ENCODE results near the gene STK24. TPM values are rescaled to one million over a fixed set of nuclear protein-coding genes. Genes with fewer than 3 reads are reported as not detected.
"Not testable (repeated sequence)": the region's sequence is repeated elsewhere in the genome, so short reads cannot be mapped to it uniquely, and the experiment has no call there.

Gene STK24
- total RNA-seq, 1 experiment from 2014 or later, result 93.2 TPM

DNA sequence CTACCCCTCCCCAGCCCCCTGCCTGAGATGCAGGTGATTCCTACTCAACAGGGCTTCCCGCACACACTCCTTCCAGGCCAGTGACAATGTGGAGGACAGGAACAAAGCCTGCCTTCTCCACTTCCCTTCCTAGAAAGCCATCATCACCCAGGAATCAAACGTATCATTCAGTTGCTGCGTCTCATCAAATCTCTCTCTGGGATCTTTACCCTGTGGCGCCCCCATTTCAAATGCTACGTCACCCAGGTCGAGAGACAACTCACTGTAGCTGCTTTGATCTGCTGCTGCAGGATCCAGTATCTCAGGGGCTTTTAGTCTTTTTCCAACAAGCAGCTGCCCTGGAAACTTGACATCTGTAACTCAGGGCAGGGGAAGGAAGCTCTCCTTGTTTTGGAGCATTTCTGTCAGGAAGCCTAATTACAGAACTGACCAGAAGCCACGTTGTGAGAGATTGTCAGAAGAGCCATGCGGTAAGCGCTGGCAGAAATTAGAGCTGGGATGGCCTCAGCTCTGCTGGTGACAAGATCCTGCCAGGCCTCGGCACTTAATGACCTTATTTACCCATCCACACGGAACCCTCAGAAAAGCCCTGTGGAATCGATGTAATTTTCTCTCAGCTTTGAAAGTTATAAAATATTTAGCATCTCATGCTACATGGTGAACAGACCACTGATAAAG, 140.5 kb downstream of the STK24 start:
- no peak for DNase-seq (ENCODE audit: low read depth)

DNA sequence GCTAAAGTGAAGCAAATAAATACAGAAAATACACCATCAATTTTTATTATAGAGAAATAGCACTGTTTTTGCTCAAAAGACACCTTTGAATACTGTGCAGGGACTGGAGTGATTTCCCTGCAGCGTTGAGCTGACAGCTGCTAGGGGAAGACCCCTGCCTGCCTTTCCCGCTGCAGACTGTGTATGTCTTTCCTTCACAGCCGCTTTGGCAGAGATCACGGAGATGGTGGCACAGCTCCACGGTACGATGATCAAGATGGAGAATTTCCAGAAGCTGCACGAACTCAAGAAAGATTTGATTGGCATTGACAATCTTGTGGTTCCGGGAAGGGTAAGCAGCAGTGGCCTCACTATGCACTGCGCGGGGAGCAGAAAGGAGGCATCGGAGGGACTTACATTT, 141.5 kb downstream of the STK24 start:
- no peak for DNase-seq (ENCODE audit: low read depth)

DNA sequence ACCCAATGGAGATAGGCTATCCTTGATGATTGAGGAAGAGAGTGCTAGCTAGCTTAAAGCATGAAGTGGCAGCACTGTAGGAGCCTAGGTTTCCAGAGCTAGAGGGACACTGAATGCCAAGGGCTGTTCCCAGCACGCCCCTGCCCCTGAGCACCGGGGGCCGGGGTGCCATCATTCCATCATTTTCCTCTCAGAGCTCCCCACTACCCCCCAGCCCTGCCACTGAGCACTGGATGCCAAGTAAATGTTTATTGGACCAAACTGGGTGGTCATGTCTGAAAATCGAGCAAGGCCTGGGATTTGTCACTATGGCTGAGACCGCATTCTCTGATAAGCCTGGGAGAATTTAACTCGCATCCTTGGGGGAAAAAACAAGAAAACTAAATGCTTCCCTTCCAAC, 142.8 kb downstream of the STK24 start:
- DNase-seq (ENCODE audit: low read depth), result no peak

DNA sequence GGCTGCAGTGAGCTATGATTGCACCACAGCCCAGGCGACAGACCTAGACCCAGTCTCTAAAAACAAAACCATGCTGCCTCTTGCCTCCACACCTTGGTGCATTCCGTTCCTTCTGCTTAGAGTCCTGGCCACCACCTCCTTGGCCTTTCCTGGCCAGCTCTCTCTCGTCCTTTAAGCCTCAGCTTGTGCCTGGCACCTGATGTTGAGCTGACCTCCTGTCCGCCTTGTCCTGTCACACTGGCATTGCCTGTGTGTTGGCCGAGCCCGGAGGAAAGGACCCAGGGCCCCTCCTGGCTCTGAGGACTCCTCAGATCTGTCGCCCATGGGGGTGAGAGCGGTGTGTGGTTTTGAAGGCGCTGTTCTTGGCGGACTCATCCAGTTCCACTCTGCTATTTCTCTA, 143.3 kb downstream of the STK24 start:
- DNase-seq (ENCODE audit: low read depth), result no peak

DNA sequence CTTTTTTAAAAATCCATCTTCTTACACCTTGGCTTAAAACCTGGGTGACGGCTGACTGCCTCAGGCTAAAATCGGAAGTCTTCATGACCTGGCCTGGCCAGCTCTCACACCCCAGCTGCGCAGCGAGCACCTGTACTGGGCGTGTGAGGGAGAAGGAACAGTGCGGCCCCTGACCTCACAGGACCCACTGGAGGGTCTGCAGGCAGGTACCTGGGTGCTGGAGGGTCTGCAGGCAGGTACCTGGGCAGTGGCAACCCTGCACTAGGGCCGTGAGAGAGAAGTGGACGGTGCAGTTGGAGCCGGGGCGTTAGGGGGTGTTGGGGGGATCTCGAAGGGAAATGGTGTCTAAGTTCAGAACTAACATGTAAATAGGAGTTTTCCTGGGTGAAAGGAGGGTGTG, 144.3 kb downstream of the STK24 start:
- no peak for DNase-seq (ENCODE audit: low read depth)

DNA sequence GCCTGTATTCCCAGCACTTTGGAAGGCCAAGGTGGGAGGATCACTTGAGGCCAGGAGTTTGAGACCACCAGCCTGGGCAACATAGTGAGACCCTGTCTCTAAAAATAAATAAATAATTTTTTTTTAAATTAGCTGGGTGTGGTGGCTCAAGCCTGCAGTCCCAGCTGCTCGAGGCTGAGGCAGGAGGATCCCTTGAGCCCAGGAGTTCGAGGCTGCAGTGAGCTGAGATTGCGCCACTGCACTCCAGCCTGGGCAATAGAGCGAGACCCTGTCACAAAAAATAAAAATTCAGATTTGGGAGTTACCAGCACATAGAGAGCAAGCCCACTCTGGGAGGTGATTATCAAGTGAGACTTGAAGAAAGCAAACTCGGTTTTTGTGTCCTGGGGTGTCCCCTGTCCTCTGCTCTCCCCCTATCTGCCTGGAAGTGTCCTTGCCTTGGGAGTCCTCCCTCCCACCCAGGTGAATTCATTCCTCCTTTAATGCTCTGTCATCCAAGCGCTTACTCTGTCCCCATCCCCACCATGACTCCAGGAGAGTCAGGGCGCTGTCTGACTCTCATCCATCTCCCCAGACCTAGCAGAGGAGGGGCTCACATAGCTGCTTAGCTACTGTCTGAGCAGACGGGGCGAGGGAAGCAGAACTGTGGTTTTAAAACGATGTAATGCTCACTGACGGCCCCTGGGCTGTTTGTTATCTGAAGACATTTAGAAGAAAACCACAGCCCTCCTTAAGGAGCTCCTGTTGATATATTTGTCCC, 146.8 kb downstream of the STK24 start:
- no peak for DNase-seq (ENCODE audit: low read depth)

DNA sequence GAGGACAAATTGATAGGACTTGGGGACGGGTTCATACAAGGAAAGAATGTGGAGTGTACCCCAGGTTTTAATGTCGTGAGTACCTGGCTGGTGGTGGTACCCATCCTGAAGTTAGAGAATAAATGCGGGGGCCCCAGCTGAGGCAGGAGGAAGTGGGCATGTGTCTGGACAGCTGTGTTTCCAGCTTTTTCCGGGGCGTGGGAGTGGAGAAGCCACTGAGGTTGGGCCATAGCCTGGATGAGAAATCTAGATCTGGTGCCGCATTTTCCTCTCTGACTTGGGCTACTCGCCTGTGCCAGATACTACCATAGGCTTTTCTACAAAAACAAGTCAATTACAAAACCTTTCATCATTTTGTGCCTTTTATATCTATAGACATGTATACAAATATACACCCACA, 147.4 kb downstream of the STK24 start:
- DNase-seq (ENCODE audit: low read depth), result no peak

DNA sequence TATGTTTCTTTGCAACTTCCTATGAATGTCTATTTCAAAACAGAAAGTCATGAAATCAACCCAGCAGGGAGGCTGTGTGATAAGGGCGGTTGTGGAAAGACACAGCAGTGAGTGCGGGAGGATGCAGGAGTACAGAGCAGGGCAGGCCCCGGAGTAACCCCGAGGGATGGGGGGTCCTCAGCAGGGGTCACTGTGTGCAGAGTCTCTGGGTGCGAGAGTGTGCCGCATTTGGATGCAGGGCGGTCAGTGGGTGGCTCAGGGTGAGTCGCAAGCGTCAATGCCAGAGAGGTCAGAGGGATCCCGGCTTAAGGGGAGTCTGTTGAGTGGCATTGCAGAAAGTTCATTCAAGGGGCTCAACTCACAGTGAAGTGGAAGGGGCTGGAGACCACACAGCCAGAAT, 147.8 kb downstream of the STK24 start:
- DNase-seq (ENCODE audit: low read depth), result no peak

DNA sequence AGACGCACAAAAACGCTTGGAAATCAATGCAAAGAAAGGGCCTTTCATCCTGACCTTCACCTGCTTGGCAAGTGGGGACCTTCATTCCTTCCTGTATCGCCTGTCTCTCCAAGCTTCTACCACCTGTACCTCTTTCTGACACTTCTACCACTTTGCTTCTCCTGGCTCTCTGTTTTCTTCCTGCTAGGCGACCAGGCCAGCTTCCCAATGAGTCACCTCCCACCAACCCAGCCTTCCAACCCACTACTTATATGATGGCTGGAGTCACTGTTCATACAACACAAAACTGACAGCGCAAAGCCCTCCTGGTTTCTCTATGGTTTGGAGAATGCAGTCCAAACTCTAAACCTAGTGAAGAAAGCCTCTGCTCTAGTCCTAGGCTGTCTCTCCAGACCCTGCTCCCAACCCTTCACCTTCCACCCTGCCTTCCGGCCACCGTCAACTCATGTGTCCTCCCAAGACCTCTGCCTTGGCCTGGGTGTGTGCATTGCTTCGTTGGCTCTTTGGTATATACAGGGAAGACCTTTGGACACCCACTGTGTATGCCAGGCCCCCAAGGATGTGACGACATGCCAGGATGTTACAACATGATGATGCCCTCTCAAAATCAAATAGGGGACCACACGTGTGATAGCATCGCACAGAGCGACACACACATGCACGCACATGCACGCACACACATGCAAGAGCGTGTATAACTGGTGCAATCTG, 148.5 kb downstream of the STK24 start:
- peak; percentile 52 for DNase-seq (ENCODE audit: low read depth)

DNA sequence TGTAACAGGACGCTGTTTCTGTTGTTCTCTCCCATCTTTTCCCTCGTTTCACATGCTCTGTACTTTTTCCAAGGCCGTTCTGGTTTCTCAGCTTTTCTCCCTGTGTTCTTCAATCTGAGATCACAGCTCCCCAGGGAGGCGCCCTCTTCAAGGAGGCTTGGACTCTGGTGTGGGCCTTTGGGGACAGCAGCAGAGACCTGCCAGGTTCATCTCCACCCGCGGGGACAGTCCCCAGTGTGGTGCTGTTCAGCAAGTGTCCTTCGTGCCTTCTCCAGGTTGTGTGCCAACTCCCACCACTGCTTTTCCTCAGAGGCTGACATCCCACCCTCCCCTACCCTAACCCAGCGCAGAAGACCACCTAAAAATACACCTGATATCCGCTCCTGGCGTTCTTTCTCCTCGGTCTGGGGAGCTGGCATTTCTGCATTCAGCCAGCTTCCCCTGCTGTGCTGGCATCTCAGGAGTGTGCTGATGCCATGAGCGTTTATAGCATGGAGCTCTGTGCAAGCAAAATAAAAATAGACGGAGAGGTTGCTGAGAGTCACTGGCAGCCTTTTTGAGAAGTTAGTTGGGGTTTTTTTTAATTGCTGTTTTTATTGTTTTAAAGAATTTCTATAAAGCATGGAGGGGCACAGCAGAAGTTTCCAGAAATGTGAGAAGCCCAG, 149.4 kb downstream of the STK24 start:
- no peak for DNase-seq (ENCODE audit: low read depth)

DNA sequence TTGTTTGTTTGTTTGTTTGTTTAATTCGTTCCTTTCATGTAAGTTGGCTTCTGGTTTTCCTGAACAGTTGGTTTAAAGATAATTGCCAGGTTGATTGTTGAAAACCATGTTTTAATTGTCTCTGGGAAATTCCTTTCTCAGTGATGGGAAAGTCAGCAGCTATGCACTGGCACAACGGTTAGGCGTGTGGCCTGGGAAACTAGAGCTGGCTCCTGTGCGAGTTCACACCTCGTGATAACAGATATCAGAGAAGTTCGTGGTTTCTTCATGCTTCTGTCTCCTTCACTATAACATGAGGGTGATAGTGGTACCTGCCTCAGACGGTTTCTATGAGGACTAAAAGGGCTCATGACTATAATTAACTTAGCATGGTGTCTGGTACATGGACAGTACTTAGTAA, 153.5 kb downstream of the STK24 start:
- DNase-seq (ENCODE audit: low read depth), result no peak

DNA sequence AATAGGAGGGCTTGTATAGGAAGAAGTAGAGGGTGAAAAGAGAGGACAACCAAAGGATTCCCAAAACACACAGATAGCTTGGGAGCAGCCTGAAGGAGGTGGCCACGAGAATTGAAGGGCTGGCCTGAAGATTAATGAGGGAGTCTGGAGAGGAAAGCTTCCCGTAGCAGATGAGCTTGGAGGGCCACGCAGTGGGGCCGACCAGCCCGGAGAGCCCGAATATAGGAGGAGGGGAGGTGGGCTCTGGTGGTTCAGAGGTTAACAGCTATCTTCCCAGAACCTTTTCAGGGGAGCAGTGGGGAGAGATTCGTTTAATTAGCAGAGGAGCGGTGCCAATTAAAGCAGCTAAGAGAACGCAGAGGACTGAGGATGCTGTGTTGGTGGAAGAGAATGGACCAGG, 154.9 kb downstream of the STK24 start:
- DNase-seq (ENCODE audit: low read depth), result no peak

DNA sequence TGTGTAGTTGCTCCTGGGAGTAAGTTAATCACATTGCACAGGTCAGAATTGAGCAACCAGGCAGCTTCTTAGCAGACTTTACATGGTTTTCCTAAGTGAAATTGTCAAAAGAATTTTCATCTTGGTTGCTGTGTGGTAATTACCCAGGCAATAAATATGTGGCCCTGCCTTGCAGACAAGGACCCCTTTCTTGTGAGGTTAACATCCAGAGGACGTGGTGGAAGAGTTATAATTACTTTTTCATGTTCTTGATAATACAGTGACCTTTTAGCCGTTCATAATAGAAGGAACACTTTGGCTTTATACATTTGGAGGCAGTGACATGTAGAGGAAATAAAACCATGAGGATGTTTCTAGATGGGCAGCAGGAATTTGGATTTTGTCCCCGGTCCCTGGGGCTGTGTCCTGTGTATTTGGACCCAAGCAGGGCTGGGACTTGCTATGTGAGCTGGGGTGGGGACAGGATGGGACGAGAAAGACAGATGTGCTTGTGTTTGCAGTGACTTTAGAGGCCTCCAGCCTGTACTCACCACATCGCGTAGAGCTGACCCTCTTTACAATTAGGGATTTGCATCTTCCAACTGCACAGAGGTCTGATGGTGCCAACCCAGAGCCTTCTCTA, 156.2 kb downstream of the STK24 start:
- DNase-seq (ENCODE audit: low read depth), result no peak

DNA sequence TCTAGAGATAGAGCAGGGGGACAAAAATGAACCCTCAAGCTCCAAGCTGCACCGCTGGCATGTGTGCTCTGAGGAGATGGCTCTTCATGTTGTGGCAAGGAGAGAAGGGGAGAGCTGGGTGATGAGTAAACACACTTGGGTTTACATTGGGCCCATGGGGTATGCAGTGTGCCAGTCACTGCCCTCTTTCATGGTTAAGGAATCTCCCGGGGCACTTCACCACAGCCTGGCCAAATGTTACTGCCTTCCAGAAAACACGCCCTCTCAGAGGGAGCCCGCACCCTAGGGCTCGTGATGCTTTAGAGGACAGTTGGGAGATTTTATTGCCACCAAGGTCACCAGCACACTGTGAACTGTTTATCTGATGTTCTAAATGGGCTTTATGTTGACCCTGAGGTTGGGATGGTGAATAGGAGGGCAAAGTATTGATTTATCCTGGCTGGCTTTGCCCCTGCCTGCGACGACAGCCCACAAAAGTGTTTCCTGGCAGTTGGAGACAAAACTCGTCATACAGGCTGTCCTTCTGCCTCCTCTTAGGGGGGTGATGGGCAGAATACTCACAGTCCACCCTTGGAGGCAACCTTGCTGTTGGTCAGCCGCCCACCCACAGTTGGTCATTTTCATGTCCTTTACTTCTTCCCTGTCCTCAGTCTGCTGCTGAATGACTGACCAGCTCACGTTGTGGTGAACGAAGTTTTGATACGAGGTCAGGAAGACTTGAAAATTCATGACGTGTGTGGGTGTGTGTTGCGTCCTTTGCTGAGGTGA, 156.9 kb downstream of the STK24 start:
- DNase-seq (ENCODE audit: low read depth), result no peak

DNA sequence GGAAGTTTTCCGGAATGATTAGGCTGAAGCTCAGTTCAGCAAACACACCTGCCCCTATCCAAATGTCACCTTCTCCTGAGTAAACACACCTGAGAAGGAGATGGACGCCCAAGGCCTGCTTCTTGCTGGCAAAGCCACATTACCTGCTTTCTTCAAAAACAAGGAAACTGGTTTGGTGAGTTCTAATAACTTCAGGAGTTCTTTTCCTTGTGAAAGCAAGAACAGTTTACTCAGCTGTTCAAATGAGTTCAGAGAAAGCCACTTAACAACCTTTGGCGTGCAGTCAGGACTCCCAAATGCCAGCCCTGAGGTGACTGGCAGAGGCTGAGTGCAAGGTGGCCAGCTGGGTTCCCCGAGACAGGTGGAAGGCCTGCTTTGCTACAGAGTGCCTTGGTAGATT, 160.5 kb downstream of the STK24 start:
- no peak for DNase-seq (ENCODE audit: low read depth)

DNA sequence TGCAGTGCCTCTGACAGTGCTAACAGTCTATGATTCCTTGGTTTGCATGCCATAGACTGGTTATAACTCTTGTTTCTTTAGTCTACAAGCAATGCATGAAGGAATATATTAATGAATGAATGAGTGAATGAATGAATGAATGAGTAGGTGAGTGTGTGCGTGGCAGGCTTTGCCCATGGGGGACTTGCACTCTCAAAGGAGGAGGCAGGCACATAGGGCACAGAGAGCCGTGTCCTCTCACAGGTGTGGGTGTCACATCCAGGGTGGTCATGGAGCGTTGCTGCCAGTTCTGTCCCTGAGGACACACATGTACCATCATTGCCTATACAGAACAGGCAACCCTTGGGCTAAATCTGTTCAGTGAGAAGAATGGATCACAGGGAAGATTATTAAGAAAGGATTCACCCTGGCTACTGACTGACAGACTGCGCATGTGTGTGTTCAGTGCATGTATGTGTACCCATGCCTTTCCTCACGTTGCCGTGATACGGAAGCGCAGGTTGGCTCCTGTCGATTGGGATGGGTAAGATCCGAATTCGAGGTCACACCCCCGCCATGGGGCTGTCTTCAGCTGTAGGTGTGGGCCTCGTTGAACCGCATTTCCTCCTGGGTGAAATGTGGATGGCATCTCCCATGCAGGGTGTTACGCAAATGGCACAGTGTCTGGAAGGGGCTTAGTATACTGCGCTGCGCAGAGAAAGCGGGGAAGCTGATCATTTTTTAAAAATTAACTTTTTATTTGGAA, 161.4 kb downstream of the STK24 start:
- DNase-seq (ENCODE audit: low read depth), result no peak

DNA sequence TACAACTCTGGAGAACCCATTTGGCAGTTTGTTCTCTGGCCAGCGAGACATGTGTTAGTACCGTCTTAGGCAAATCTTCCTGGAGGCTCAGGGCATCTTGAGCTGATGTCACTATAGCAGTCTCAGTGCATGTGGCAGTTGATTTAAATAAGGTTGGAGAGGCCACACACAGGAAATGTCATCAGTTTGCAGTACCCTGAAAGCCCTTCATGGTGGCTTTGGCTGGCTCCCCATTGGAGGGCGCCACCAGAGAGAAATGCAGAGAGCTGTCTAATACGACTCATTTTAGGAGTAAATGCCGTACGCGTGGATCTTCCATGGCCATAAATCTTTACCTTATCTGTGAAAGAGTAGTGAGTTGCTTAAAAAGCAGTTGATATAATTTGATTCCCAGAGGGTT, 163.1 kb downstream of the STK24 start:
- no peak for DNase-seq (ENCODE audit: low read depth)

DNA sequence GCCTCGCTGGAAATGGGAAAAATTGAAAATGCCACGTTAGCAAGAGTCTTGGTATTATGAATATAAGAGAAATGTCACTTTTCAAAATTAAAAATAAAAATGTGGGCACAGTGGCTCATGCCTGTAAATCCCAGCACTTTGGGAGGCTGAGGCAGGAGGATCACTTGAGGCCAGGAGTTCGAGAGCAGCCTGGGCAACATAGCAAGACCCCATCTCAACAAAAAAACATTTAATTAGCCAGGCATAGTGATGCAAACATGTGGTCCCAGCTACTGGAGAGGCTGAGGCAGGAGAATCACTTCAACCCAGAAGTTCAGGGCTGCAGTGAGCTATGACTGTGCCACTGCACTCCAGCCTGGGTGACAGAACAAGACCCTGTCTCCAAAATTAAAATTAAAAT, 163.6 kb downstream of the STK24 start:
- DNase-seq (ENCODE audit: low read depth), result not testable (repeated sequence)

DNA sequence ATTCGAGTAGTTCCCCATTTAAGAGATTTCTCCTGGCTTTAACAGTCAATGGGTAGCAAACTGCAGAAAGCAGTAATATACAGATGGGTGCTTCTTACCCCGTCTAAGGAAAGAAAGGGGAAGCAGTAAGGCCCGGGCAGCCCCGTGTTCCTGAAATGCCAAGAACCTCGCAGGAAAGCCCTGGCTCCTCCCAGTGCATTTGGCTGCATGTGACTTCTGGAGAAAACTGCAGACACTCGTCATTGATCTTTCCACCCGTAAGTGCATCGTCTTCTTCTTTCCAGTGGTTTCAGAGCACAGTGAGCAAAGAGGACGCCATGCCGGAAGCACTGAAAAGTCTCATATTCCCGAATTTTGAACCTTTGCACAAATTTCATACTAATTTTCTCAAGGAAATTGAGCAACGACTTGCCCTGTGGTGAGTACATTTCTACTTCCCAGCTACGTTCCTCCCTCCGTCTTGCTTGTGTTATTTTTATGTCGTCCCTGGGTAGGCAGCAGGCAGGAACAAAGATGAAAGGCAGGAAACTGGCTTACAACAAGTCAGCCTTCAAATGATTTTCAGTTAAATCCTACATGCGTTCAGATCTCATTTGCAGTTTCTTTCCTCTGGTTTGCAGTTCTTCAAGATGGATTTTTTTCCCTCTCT, 165.2 kb downstream of the STK24 start:
- no peak for DNase-seq (ENCODE audit: low read depth)

DNA sequence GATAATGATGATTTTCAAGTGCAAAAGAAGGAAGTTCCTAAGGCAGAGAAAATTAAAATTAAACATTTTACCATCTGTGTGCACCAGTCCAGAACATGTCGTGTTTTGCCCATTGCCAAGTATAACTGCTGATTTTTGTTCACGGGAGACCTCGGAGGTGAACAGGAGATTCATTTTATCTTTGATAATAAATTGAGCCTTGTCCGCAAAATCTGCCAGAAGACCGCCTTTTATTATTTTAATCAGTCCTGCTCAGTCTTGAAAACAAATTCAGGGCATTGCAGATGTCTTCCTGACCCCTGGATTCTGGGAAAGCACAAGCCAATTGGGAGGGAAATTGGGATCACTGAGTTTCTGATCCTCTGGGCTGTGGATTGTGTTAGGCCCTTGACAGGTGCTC, 165.9 kb downstream of the STK24 start:
- no peak for DNase-seq (ENCODE audit: low read depth)

Measured in M059J (cell line).